ENCODE results near the gene SYF2. TPM values are rescaled to one million over a fixed set of nuclear protein-coding genes. Genes with fewer than 3 reads are reported as not detected.
"Not testable (repeated sequence)": the region's sequence is repeated elsewhere in the genome, so short reads cannot be mapped to it uniquely, and the experiment has no call there.

SYF2 gene
- total RNA-seq, 1 donor from 2014 or later: 62.4 TPM

- no peak for DNase-seq (ENCODE audit: low spot score)
Measured at GRCh38 chr1:25208092-25208491, 24.2 kb downstream of the SYF2 start.

- no peak for DNase-seq (ENCODE audit: low spot score)
Measured at GRCh38 chr1:25206201-25206600, 26.1 kb downstream of the SYF2 start.

DNA sequence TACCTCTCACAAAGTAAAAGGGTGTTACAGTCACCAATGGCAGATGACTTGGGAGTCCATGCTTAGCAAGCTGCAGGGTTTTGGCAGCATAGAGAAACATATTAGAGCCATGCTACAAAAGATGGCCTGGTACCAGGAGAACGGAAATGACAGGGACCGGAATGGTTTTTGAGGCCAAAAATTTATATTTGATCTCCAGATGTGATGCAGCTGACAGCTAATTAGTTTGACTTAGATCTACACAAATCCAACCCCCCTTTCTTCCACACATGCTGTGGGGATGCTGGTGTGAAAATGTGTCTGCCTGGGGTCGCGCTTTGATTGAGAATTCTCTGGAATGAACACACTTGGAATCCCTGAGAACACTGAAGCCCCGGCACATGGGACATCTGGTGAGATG is 26.5 kb downstream of the SYF2 start:
- no peak for DNase-seq (ENCODE audit: low spot score)

DNA sequence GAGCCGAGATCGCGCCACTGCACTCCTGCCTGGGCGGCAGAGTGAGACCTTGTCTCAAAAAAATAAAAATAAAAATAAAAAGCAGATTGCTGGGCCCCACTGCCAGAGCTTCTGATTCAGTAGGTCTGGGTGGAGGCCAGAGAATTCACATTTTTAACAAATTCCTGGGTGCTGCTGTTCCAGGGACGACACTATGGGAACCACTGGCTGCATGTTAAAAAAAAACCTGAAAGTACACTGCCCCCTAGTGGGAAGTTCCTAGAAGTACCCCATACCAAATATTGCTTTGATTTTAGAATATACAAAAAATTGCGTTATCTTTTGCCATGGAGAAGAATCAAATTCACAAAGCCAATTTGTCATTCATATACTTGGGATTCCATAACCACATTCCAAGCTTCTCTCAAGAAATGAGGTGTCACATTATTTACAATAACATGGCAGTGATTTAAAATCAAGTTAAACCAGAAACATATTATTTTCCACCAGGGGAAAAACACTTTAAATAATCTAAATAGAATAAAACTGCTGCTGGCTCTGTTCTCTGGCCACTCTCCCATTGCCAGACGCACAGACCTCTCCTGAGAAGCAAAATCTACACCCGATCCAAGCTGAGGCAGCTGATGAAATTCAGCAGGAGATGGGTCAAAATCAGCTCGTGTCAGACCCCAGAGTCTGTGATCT is 27.4 kb downstream of the SYF2 start:
- DNase-seq (ENCODE audit: low spot score): peak; percentile 69

DNA sequence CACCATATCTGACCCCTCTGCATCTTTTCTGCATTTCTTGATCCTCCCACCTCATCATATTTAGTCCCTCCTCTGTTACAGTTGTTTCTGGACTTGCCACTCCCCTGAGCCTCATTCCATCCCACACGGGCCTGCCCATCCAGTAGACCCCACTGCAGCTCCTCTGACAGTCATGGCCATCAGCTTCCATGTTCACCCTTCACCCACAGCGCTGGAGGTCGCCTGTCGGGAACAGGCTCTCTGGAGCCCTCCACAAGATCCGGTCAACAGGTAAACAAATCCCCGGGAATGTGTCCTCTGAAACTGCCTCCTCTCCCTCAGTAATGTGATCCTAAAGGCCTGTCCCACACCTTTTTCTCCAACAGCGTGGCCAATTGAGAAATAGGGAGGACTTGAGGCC is 31.3 kb downstream of the SYF2 start:
- DNase-seq (ENCODE audit: low spot score): no peak

DNA sequence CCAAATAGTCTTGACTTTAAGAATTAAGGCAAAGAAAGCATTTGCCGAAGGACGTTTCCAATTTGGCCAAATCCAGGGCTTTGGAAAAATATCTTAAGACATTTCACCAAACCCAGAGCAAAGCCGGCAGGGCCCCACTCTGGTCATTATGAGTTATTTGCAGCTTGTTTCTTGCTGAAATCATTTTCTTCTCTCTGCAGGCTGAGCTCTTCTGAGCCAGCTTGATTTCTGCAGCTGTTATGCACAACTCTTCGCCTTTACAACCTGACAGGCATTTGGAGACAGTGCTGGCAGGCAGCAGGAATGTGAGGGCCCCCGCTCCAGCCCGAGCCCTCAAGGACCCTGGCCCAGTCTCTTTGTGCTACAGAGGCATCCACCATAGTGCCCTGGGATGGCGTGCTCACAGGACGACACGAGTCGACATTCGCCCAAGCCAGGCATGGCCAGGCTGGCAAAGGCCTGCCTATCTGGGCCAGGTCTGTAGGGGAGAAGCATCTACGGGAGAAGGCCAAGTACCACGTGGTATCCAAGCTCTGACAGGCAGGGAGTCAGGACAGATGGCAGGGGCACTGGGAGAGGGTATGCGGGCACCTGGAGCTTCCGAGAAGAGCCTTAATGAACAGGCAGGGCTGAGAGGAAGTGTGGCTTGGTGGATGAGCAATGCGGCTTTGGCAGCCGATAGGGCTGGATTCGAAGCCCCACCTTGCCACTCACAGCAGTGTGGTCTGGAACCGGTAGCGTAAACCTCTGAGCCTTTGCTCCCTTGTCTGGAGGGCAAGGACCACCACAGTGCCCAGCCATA is 32.3 kb downstream of the SYF2 start:
- peak; percentile 91 for DNase-seq (ENCODE audit: low spot score)

DNA sequence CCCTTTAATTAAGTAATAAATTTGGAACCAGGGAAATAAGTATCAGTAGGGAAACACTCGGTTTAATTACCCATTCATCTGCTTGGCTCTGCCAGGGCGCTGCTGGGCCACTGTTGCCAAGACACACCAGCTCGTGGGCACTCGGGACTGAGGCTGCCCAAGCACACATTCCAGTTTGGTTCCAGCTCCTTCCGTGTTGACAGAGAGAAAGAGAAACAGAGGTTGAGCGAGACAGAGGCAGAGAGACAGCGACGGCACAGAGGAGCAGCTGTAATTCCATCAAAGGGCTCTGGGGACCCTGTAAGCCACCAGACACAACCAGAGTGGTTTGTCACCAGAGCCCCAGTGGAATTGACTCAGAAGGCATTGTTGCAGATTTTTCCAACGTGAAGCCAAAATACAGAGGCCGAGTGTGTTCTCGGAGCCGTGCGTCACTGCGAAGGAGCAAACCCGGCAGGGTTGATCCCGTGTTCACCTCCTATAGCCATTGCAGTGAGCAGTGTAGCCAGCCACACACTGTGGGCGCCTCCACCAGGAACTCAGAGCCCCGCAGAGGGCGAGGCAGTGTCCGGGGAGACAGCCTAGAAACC is 33.5 kb downstream of the SYF2 start:
- no peak for DNase-seq (ENCODE audit: low spot score)

- DNase-seq (ENCODE audit: low spot score): no peak
Measured at GRCh38 chr1:25197982-25198662, 34.2 kb downstream of the SYF2 start.

- DNase-seq (ENCODE audit: low spot score): no peak
Measured at GRCh38 chr1:25197235-25197975, 34.9 kb downstream of the SYF2 start.

- DNase-seq (ENCODE audit: low spot score): no peak
Measured at GRCh38 chr1:25196830-25197229, 35.5 kb downstream of the SYF2 start.

GRCh38 chr1:25195835-25196234 is 36.5 kb downstream of the SYF2 start:
- no peak for DNase-seq (ENCODE audit: low spot score)

- peak; percentile 67 for DNase-seq (ENCODE audit: low spot score)
Measured at GRCh38 chr1:25194572-25195020, 37.7 kb downstream of the SYF2 start.

GRCh38 chr1:25194054-25194453 is 38.2 kb downstream of the SYF2 start:
- no peak for DNase-seq (ENCODE audit: low spot score)

GRCh38 chr1:25193229-25193628 is 39.1 kb downstream of the SYF2 start:
- no peak for DNase-seq (ENCODE audit: low spot score)

- no peak for DNase-seq (ENCODE audit: low spot score)
Measured at GRCh38 chr1:25192154-25192553, 40.1 kb downstream of the SYF2 start.

DNA sequence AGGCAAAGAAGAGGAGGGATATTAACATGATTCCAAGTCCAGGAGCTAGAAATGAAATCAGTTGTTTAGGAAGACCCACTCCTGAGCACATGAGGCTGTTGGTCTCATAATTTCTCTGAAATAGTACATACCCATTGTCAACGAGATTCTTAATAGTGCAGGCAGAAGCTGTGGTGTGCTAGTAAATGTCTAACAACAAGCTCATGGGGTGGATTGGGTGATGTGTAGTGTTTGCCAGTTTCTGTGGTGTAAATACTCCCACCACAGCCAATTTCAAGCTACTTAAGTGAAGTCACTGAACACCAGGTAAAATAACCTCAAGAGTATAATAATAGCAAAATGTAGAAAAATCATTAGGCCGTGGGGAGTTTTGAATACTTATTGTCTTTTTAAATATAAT is 42.0 kb downstream of the SYF2 start:
- no peak for DNase-seq (ENCODE audit: low spot score)

DNA sequence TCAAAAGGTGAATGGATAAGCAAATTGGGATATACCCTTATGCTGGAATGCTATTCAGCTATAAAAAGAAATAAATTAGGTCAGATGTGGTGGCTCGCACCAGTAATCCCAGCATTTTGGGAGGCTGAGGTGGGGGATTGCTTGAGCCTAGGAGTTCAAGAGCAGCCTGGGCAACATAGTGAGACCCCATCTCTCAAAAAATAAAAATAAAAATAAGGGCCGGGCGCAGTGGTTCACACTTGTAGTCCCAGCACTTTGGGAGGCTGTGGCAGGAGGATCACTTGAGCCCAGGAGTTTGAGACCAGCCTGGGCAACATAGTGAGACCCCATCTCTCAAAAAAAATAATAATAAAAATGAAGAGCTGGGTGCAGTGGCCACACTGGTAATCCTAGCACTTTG is 44.4 kb downstream of the SYF2 start:
- not testable (repeated sequence) for DNase-seq (ENCODE audit: low spot score)

DNA sequence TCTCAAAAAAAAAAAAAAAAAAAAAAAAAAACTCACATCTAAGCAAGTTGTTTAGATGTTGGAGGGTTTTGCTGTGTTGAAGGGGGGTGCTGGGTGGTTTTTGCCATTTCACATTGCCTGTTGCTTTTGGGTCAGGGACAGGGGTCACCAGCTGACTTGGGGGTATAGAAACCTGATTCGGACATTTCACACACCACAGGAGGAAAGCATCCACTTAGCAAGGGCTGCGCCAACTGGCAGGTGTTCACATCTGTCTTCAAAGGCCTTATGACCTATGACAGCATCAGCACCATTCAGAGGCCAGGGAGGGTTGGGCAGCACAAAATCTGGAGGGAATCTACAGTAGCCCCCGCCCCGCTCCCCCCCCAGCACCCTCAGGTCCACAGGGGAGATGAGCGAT is 45.2 kb downstream of the SYF2 start:
- DNase-seq (ENCODE audit: low spot score): no peak

- DNase-seq (ENCODE audit: low spot score): peak; percentile 95
Measured at GRCh38 chr1:25186161-25187007, 45.9 kb downstream of the SYF2 start.

DNA sequence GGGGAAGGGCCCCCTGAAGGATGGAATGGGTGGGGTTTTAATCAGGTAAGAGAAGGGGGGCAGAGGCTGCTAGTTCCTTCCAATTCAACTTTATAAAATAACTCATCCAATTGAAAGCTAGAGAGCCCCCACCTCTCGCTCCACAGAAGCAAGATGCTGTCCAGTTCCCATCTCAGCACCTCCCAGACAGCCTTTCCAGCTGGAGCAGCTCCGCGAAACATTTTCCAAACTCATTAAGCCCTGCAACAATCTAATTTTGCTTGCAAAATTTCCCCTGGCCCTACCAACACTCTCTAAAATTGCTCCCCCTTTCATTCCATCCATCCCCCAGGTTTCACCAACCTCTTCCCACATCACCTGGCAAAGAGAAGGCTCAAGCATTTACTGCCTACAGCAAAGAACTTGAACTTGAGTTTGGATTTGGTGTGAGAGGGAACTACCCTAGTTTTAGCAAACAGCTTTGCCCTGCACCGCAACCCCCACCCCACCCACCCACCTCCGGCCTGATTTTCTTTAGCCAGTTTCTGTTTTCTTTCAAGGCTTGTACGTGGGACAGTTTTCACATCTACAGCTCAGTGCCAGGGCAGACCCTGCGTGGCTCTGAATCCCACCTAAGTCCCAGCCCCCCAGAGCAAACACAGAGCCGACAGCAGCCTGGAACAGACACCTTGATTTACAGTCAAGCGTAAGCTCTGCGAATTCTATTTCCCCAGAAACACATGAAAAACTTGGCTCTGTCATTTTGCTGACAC is 46.7 kb downstream of the SYF2 start:
- peak; percentile 84 for DNase-seq (ENCODE audit: low spot score)

Measured in umbilical cord (tissue), 2 donors.